ENCODE measurements around the gene CAPN10.

- TF ChIP-seq CTCF (conservative IDR thresholded peaks at IDR 0.05 in 1 of 2, IDR thresholded peaks at IDR 0.05 in 1 of 2; ENCODE audit: extremely low read depth in 1 of 2, insufficient read depth in 1 of 2, low read depth in 1 of 2, low read length in 2 of 2) (no peak), EZH2 (IDR thresholded peaks at IDR 0.05; ENCODE audit: borderline replicate concordance, low read length) (no peak)
Measured at GRCh38 chr2:240636563-240637115, 50.1 kb downstream of the CAPN10 start.
